ENCODE data around the gene ZNF467.

The ZNF467 gene

DNA sequence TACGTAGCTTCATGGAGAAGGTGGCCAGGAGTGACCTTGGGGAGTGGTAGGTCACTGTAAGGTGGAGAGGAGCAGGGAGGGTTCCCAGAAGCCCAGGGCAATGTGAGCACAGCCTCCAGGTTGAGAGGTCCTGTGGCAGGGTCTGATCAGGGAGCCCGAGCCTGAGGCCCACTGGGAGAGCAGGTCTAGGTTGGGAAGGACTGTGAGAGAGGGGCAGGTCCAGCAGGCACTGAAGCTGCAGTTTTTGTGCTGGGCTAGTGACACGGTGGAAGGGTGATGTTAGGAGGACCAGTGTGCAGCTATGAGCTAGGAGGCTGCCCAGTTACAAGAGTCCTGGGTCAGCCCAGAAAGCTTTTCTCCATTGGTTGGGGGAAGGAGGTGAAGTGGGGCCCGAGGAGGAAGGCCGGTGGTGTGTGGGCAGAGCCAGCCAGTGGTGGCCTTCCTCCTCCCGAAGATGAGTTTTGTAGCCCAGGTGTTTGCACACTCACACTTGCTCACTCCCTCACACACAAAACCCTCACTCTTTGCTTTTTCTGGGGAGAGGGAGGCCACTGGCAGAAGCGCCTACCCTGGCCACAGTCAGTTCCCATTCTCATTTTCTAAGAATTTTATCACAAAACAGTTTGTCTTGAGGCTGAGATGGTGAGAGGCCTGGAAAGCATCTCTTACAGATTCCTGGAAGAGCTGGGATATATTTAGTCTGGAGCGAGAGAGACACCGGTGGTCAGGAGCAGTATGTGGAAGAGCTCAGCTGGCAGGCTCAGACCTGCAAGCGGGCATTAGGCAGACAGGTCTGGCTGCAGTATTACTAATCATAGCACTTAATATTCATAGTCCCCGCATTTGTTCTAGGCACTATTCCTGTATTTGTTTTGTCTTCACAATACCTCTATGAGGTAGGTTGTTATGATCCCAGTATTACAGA is 57.1 kb downstream of the ZNF467 start:
- peak overlapping the region; percentile 59 for H3K4me3 ChIP-seq (ENCODE audit: low read depth, low read length)
- DNase-seq (ENCODE audit: low read depth), result no peak
- TF ChIP-seq, protein P1, sequence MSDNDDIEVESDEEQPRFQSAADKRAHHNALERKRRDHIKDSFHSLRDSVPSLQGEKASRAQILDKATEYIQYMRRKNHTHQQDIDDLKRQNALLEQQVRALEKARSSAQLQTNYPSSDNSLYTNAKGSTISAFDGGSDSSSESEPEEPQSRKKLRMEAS (IDR thresholded peaks at IDR 0.05; ENCODE audit: low read depth, low read length), result no peak
- TF ChIP-seq, protein P2, sequence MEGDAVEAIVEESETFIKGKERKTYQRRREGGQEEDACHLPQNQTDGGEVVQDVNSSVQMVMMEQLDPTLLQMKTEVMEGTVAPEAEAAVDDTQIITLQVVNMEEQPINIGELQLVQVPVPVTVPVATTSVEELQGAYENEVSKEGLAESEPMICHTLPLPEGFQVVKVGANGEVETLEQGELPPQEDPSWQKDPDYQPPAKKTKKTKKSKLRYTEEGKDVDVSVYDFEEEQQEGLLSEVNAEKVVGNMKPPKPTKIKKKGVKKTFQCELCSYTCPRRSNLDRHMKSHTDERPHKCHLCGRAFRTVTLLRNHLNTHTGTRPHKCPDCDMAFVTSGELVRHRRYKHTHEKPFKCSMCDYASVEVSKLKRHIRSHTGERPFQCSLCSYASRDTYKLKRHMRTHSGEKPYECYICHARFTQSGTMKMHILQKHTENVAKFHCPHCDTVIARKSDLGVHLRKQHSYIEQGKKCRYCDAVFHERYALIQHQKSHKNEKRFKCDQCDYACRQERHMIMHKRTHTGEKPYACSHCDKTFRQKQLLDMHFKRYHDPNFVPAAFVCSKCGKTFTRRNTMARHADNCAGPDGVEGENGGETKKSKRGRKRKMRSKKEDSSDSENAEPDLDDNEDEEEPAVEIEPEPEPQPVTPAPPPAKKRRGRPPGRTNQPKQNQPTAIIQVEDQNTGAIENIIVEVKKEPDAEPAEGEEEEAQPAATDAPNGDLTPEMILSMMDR (IDR thresholded peaks at IDR 0.05; ENCODE audit: low read depth, low read length), result no peak

DNA sequence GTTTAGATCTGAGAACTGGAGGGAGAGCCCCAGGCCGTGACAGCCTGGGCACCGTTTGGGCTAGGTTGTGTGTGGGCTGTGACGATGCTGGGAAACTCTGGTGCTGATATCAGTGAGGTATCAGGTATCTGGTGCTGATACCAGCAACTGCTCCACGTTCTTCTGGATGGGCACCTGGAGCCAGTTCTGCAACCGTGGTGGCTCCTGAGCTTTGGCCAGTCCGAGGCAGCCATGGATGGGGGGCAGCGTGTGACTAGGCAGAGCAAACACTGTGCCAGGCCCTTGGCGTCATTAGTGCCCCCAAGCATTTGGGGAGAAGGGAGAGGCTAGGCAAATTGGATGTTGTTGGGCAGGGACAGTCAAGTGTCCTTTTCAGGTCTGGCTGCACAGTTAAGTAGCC is 57.9 kb downstream of the ZNF467 start:
- no peak for DNase-seq (ENCODE audit: low read depth)
- peak overlapping the region; percentile 59 for H3K4me3 ChIP-seq (ENCODE audit: low read depth, low read length)
- TF ChIP-seq POLR2A (IDR thresholded peaks at IDR 0.05; ENCODE audit: extremely low read depth, insufficient read length) (no peak), MYC (IDR thresholded peaks at IDR 0.05; ENCODE audit: low read depth, low read length) (no peak)
- TF ChIP-seq, protein P2 (IDR thresholded peaks at IDR 0.05; ENCODE audit: low read depth, low read length), result no peak
- TF ChIP-seq, protein P1 (IDR thresholded peaks at IDR 0.05; ENCODE audit: low read depth, low read length), result no peak

DNA sequence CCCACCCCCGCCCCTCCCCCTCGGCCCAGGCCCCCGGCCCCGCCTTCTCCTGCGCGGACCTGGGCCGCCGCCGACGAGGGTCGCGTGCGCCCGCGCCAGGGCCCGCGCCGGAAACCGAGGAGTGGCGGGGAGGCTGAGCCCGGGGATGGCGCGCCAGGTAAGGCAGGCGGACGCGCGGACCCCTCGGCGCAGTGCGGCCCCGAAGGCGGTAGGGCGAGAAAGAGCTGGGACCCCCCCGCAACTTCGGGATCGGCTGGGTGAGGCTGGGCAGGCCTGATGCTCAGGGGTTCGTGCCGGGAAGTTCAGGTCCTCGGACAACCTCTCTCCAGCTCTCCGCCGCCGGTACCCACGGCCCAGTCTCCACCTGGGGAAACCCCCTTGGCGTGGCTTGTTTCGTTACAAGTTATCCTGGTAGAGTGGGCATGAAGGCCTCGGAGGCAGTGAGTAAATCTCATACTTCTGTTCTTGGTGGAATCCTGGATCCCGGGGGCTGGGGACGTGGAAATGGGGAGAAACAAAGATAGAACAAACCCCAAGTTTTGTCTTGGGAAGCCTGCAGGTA is 58.4 kb downstream of the ZNF467 start:
- TF ChIP-seq MYC (IDR thresholded peaks at IDR 0.05; ENCODE audit: low read depth, low read length) (no peak), POLR2A (IDR thresholded peaks at IDR 0.05; ENCODE audit: extremely low read depth, insufficient read length) (no peak)
- TF ChIP-seq, protein P2 (IDR thresholded peaks at IDR 0.05; ENCODE audit: low read depth, low read length), result no peak
- TF ChIP-seq, protein P1 (IDR thresholded peaks at IDR 0.05; ENCODE audit: low read depth, low read length), result no peak
- peak overlapping the region; percentile 59 for H3K4me3 ChIP-seq (ENCODE audit: low read depth, low read length)
- DNase-seq (ENCODE audit: low read depth), result no peak
